ENCODE results near the gene TMC3. TPM values are rescaled to one million over a fixed set of nuclear protein-coding genes. Genes with fewer than 3 reads are reported as not detected.

Gene TMC3
- total RNA-seq, 4 donors from 2014 or later, result 0.17 to 0.99 (median 0.47) TPM

DNA sequence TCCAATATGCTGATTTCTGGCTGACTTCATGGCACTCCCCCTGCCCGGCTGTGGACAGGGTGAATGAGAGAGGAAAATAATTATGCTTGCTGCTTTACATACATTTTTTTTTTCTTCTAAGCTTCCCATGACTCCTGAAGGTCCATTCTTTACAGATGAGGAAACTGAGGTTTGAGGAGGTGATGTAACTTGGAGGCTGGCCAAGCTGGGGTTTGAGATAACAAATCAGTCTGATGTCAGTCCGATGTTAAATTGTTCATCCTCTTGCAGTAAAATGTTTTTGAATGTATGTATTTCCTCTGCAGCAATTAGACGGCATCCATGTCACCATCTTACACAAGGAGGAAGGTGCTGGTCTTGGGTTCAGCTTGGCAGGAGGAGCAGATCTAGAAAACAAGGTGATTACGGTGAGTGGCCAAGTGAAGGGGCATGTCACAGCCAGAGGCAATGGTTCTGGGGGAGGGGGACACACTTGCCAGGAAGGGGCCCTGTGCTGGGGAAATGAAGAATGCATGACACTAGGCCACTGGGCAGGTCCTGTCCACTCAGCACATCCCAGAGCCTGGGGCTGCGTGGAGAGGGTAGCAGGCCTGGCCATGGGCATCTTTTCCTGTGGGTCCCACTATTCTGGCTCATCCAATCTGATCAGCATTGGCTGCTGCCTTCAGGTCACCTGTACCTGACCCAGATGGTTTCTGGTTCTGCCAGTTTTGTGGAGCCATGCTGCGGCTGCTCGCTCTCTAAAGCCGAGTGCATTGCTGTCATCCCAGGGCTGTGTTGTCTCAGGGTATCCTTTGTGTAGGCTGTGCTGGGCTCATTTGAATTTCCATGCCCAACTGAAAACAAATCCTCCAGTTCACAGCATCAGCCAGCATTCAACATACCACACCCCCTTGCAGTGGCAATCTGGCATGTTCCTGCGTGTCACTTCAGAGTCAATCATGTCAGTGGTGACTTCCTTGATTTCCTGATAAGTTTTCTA is 70.5 kb downstream of the TMC3 start:
- intact Hi-C loops (cut with DNase I), result no loop called here
- TF ChIP-seq POLR2A (IDR thresholded peaks at IDR 0.05; ENCODE audit: low read depth), result no peak
- TF ChIP-seq POLR2AphosphoS5 (IDR thresholded peaks at IDR 0.05), result no peak
- TF ChIP-seq, protein P1, sequence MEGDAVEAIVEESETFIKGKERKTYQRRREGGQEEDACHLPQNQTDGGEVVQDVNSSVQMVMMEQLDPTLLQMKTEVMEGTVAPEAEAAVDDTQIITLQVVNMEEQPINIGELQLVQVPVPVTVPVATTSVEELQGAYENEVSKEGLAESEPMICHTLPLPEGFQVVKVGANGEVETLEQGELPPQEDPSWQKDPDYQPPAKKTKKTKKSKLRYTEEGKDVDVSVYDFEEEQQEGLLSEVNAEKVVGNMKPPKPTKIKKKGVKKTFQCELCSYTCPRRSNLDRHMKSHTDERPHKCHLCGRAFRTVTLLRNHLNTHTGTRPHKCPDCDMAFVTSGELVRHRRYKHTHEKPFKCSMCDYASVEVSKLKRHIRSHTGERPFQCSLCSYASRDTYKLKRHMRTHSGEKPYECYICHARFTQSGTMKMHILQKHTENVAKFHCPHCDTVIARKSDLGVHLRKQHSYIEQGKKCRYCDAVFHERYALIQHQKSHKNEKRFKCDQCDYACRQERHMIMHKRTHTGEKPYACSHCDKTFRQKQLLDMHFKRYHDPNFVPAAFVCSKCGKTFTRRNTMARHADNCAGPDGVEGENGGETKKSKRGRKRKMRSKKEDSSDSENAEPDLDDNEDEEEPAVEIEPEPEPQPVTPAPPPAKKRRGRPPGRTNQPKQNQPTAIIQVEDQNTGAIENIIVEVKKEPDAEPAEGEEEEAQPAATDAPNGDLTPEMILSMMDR (IDR thresholded peaks at IDR 0.05), result no peak
- no peak overlapping the region for H3K4me3 ChIP-seq
- peaks cover 5 to 23% (median 11%) of the 10 kb centered on the region in 4 donors for H3K4me1 ChIP-seq
- DNase-seq (ENCODE audit: extremely low spot score), result no peak
- 81% methylated on average over 9 of the region's 9 CpGs for WGBS
- peaks cover 0 to 78% (median 43%) of the 10 kb centered on the region in 4 donors for H3K36me3 ChIP-seq
- peak overlapping the region; percentile 17 to 44 (median 38) for H3K27ac ChIP-seq (replicated peaks in 1 of 4)
- H3K9me3 ChIP-seq, result no peaks in the 10 kb centered on the region
- H3K27me3 ChIP-seq, result peaks cover 0 to 5% (median 0%) of the 10 kb centered on the region in 4 donors

DNA sequence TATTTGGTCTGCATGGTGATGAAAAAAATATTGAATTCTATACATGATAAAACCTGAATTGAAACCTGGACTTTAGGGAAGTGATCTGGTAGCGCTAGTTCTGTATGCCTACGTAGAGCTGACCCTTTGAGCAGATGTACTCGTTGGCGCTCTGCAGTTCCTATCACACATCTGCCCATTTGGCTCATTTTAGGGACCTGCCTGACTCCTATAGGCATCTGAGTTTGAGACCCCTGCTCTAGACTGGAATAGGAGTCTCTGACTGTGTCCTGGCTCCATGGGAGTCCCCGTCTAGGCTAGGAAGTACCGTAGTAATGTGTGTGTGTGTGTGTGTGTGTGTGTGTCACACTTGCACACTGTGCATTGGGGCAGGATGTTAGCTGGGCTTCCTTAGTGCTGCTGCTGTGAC is 71.3 kb downstream of the TMC3 start:
- H3K27me3 ChIP-seq, result peaks cover 0 to 5% (median 0%) of the 10 kb centered on the region in 4 donors
- DNase-seq (ENCODE audit: extremely low spot score), result no peak
- TF ChIP-seq, protein P1 (IDR thresholded peaks at IDR 0.05), result no peak
- no peak for TF ChIP-seq POLR2A (IDR thresholded peaks at IDR 0.05; ENCODE audit: low read depth)
- no peak for TF ChIP-seq POLR2AphosphoS5 (IDR thresholded peaks at IDR 0.05)
- TF ChIP-seq EP300 (IDR thresholded peaks at IDR 0.05), result no peak
- H3K27ac ChIP-seq (replicated peaks in 1 of 4), result peak overlapping the region in 2 of 4 donors; percentile 5 to 27
- no peaks in the 10 kb centered on the region for H3K9me3 ChIP-seq
- H3K4me3 ChIP-seq, result no peak overlapping the region
- 88% methylated on average over 6 of the region's 6 CpGs for WGBS
- H3K4me1 ChIP-seq, result peaks cover 5 to 26% (median 12%) of the 10 kb centered on the region in 4 donors
- intact Hi-C loops (cut with DNase I), result no loop called here
- H3K36me3 ChIP-seq, result peaks cover 0 to 72% (median 39%) of the 10 kb centered on the region in 4 donors

DNA sequence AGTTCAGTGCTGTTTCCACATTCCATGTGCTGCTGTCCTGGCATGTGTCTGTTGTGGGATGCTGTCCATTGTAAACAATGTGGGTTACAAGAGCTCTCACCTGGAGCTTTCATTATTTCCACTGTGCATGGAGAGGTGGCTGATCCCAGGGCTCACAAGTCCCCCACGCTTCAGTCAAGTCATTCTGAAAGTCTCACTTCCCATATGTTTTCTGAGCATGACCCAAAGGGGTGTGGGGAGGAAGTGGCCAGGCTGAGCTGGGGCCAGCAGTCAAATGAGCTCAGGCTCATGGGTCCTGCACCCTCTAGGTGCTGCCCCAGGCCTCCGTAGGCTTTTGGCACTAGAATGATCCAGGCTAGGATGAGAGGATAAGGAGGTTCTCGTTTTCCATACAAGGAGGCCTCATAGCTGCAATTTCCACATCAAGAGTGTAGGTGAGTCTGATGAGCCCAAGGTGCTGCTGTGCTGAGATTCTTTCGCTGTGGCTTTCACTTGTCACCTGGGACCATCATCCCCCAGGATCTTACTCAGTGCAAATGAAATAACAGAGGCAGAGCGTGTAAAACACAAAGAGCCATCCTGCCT is 72.1 kb downstream of the TMC3 start:
- Histone ChIP-seq H3K27ac (replicated peaks in 1 of 4) (peak overlapping the region in 2 of 4 donors; percentile 5 to 27), H3K9me3 (no peaks in the 10 kb centered on the region), H3K4me3 (no peak overlapping the region), H3K36me3 (peaks cover 0 to 64% (median 33%) of the 10 kb centered on the region in 4 donors), H3K4me1 (peaks cover 7 to 33% (median 19%) of the 10 kb centered on the region in 4 donors), H3K27me3 (peaks cover 0 to 6% (median 0%) of the 10 kb centered on the region in 4 donors)
- intact Hi-C loops (cut with DNase I), result no loop called here
- WGBS, result 87% methylated on average over 5 of the region's 5 CpGs
- DNase-seq (ENCODE audit: extremely low spot score), result no peak
- TF ChIP-seq EP300 (IDR thresholded peaks at IDR 0.05), result no peak
- TF ChIP-seq POLR2A (IDR thresholded peaks at IDR 0.05; ENCODE audit: low read depth), result no peak
- TF ChIP-seq, protein P1 (IDR thresholded peaks at IDR 0.05), result no peak
- no peak for TF ChIP-seq POLR2AphosphoS5 (IDR thresholded peaks at IDR 0.05)

DNA sequence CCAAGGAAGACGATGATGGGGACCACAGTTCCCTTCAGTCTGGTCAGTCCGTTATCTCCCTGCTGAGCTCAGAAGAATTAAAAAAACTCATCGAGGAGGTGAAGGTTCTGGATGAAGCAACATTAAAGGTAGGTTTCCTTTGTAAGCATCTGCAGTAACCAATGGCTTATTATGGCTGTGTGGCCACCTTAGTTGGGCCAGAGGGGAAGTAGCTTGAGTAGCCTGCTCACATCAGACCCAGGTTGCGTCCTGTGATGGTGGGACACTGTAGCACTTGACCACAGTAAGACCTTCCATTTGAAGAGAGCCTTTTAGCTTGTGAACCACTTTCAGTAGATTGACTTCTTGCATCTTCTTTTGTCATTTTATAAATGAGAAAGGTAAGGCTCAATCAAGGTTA is 72.6 kb downstream of the TMC3 start:
- intact Hi-C loops (cut with DNase I), result no loop called here
- no peak for DNase-seq (ENCODE audit: extremely low spot score)
- Histone ChIP-seq H3K4me3 (no peak overlapping the region), H3K4me1 (peaks cover 12 to 37% (median 23%) of the 10 kb centered on the region in 4 donors), H3K27me3 (peaks cover 0 to 9% (median 0%) of the 10 kb centered on the region in 4 donors), H3K36me3 (peaks cover 0 to 59% (median 29%) of the 10 kb centered on the region in 4 donors), H3K9me3 (no peaks in the 10 kb centered on the region), H3K27ac (replicated peaks in 1 of 4) (no peak overlapping the region)
- no peak for TF ChIP-seq POLR2A (IDR thresholded peaks at IDR 0.05; ENCODE audit: low read depth)
- TF ChIP-seq, protein P1 (IDR thresholded peaks at IDR 0.05), result no peak
- TF ChIP-seq EP300 (IDR thresholded peaks at IDR 0.05), result no peak
- TF ChIP-seq POLR2AphosphoS5 (IDR thresholded peaks at IDR 0.05), result no peak
- WGBS, result 92% methylated on average over 4 of the region's 4 CpGs

Data from esophagus muscularis mucosa (tissue), 4 donors.